GM10248 (cell line): Measurements from ENCODE around the gene ZMIZ1.

Experiments
- CTCF ChIA-PET: fragments of 300-600 bp; sonication (Branson Sonifier 250); formaldehyde crosslinking; extraction: SDS; loops from one replicate; lab custom pipeline; 2021; ENCODE audit warnings: antibody characterized with exemption; lab: Yijun Ruan, JAX
- POLR2A ChIA-PET: fragments of 350-650 bp; sonication (Branson Sonifier 250); formaldehyde crosslinking; extraction: SDS; loops from one replicate; lab custom pipeline; 2020; ENCODE audit warnings: antibody characterized with exemption; lab: Yijun Ruan, JAX
- DNase-seq: peaks from one replicate; pipeline ENCODE4 v3.0.0; 2012; ENCODE audit errors: extremely low spot score
- CTCF ChIP-seq: IDR thresholded peaks from 2 replicates; pipeline ENCODE4 v1.5.1; 2012; ENCODE audit warnings: mild to moderate bottlenecking, low read depth; ENCODE audit errors: extremely low read depth, missing control alignments, control extremely low read depth

The ZMIZ1 gene

DNA sequence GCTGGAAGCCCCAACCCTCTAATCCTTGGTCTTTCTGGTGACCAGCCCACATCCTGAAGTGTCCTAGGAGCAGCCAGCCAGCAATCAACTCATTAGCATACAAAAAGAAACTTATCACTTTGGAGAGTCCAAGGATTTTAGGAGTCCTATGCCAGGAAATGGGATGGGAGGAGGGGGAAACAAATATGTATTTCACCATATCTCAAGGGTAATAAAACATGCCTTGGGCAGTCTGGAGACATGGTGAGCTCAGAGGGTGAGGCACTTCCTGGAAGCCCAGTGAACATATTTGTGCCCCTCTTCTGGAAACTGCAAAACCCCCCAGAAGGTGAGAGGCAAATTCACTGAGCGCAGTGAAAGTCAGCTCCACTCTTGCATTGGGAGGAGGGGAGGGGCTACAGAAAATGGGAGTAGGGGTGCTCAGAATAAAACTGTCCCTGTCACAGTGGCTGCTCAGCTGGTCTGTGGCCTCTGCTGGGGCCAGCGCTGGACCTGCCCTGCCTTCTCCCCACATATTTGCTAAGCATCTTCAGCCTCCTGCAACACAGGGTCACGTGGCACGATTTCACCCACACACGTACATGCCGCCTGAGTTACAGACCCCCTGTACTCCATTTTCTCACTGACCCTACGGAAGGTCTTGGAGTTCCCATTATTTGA is 17.7 kb upstream of the ZMIZ1 start:
- no peak for DNase-seq
- ChIA-PET CTCF (no interaction called here), POLR2A (no interaction called here)
- no peak for TF ChIP-seq CTCF

DNA sequence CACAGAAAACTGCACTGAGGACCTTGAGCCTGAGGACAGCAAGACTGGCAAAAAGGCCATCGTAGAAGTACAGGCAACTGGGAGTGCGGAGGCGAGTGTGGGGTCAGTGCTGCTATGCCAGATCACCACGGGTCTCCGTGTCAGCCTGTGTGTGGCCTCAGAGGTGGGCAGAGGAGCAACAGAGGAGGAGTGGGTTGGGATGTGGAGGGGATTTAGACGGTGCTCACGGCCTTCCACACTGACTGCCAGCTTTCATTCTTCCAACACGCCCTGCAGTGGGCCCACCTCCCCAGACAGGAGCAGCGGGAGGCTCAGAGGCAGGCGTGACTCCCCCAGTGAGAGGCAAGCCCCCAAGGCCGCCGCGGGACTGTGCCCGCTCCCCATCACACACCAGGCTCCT is 17.0 kb upstream of the ZMIZ1 start:
- POLR2A ChIA-PET: no interaction called here
- DNase-seq: no peak
- TF ChIP-seq CTCF: no peak
- CTCF ChIA-PET: no interaction called here

GRCh38 chr10:79052291-79053080 is 16.3 kb upstream of the ZMIZ1 start:
- TF ChIP-seq CTCF: no peak
- ChIA-PET CTCF (no interaction called here), POLR2A (interaction anchor here (0.6 kb wide), 1 partner anchor 742 kb away, joined by 3 read pairs; no protein-coding TSS in a partner anchor)
- DNase-seq: no peak

GRCh38 chr10:79053081-79053434 is 15.7 kb upstream of the ZMIZ1 start:
- TF ChIP-seq CTCF: no peak
- DNase-seq: no peak
- ChIA-PET POLR2A (interaction anchor here (0.6 kb wide), 1 partner anchor 743 kb away, joined by 3 read pairs; no protein-coding TSS in a partner anchor), CTCF (no interaction called here)

- no peak for DNase-seq
- POLR2A ChIA-PET: no interaction called here
- CTCF ChIA-PET: interaction anchor here (1.5 kb wide), 1 partner anchor 8 kb away, joined by 3 read pairs; no protein-coding TSS in a partner anchor
- no peak for TF ChIP-seq CTCF
These were observed 15.1 kb upstream of the ZMIZ1 start for GRCh38 chr10:79053481-79054202.

DNA sequence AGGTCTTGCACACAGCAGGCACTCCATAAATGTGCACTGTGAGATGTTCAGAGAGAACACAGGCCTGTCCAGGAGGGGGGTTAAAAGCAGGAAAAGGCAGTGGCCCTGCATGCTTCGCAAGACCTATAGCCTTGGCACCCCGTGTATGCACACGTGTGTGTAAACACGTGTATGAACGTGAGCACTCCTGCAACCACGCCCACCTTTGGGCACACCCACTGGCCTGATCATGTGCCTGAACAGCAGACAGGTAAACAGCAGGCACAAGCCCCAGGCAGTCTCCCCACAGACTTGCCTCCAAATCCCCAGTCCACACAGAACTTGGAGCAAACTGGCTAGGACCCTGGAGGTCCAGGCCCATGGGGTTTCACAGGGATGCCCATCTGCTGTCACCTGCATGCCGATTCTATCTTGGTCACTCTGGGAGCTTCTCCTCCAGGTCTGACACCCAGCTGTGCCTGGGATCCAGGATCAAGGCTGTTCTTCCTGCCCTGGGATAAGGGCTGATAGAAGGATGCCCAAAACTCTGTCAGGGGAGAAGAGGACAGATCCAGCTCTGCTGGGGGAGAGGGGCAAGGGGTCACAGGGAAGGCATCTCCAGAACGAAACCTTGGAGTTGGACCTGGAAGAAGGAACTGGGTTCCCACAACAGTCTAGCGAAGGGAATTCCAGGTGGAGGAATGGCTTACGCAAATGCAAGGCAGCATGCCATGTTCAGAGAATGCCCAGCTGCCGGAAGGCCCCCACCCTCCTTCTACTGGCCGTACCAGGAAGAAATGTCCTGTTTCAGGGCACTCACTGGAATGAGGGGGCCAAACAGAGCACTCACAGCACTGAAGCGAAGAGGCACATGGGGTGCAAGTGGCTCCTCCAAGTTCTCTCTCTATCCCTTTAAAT is 14.3 kb upstream of the ZMIZ1 start:
- ChIA-PET POLR2A (no interaction called here), CTCF (interaction anchor here (1.5 kb wide), 1 partner anchor 9 kb away, joined by 3 read pairs; no protein-coding TSS in a partner anchor)
- TF ChIP-seq CTCF: no peak
- no peak for DNase-seq
